Loucy (cell line): Measurements from ENCODE around the gene DIP2B.

Experiments
- CTCF ChIP-seq: fragments of 200-600 bp; sonication (generic); conservative IDR thresholded peaks from 2 replicates; pipeline ENCODE4 v1.5.1; 2014; ENCODE audit warnings: mild to moderate bottlenecking, antibody characterized with exemption, low read length
- EZH2phosphoT487 ChIP-seq: fragments of 200-600 bp; IDR thresholded peaks from 2 replicates; pipeline ENCODE4 v1.6.1; 2018; ENCODE audit warnings: antibody characterized with exemption, mild to moderate bottlenecking, moderate library complexity, borderline replicate concordance

DNA sequence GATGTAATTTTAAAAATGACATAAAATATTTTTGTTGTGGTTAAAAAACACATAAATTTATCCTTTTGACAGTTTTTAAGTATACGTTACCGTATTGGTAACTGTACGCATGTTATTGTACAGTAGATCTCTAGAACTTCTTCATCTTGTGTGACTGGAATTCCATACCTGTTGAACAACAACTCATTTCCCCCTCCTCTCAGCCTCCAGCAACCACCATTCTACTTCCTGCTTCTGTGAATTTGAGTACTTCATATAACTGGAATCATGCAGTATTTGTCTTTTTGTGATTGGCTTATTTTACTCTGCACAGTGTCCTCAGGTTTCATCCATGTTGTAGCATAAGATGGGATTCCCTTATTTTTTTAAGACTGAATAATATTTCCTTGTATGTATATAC, 145.5 kb downstream of the DIP2B start:
- TF ChIP-seq CTCF: no peak
- TF ChIP-seq EZH2phosphoT487: no peak
